Activated T-cell treated with anti-CD3 and anti-CD28 coated beads for 4 hours (primary cell): ENCODE results near the gene ZNF782.
"Not testable (repeated sequence)": the region's sequence is repeated elsewhere in the genome, so short reads cannot be mapped to it uniquely, and the experiment has no call there.

Source experiments
- DNase-seq: peaks from one replicate; pipeline ENCODE4 v3.0.0-alpha.2; 2020

Gene ZNF782

DNA sequence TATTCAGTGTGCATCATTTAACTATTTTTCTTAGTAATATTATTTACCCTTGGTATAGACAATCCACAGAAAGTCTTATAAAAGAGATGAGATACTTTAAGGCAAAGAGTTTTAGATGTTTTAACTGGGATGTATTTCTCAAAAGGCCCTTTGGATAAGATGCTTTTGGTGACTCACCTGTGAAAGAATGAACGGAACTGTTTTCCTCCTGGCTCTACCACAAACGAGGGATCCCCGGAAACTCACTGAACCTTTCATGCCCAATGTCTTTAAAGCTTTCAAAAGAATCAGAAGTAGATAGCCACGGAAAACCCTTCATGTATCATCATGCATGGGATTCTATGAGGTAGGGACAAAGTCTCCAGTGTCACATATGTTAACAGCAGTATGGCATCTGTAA, 1.6 kb downstream of the ZNF782 start:
- DNase-seq = no peak

- DNase-seq = no peak
These were observed 10.3 kb downstream of the ZNF782 start for GRCh38 chr9:96844040-96844439.

DNA sequence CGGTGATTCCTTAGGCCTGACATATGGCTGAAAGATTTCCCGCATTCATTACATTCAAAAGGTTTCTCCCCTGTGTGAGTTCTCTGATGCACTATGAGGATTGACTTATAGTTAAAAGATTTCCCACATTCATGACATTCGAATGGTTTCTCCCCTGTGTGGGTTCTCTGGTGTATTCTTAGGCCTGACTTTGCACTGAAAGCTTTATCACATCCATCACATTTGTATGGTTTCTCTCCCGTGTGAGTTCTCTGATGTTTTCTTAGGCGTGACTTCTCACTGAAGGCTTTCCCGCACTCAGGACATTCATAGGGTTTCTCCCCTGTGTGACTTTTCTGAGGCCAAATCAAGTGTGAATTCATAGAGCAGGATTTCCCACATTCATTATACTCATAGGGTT, 35.8 kb downstream of the ZNF782 start:
- DNase-seq = no peak

- DNase-seq = no peak
These were observed 36.3 kb downstream of the ZNF782 start for GRCh38 chr9:96817973-96818372.

GRCh38 chr9:96813607-96814006, 40.7 kb downstream of the ZNF782 start:
- no peak for DNase-seq

DNA sequence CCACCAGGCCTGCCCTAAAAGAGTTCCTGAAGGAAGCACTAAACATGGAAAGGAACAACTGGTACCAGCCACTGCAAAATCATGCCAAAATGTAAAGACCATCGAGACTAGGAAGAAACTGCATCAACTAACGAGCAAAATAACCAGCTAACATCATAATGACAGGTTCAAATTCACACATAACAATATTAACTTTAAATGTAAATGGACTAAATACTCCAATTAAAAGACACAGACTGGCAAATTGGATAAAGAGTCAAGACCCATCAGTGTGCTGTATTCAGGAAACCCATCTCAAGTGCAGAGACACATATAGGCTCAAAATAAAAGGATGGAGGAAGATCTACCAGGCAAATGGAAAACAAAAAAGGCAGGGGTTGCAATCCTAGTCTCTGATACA, 55.4 kb downstream of the ZNF782 start:
- not testable (repeated sequence) for DNase-seq

DNA sequence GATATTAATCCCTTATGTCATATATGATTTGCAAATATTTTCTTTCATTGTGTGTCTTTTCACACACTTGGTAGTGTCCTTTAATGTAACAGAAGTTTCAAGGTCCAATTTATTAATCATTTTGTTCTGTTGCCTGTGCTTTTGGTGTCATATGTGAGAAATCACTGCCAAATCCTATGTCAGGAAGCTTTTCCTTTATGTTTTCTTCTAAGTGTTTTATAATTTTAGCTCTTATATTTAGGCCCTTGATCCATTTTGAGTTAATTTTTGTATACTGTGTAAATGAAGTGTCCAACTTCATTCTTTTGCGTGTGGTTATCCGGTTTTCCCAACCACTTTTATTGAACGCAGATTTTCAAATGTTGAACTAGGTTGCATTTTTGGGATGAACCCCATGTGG, 70.3 kb downstream of the ZNF782 start:
- DNase-seq = no peak

DNA sequence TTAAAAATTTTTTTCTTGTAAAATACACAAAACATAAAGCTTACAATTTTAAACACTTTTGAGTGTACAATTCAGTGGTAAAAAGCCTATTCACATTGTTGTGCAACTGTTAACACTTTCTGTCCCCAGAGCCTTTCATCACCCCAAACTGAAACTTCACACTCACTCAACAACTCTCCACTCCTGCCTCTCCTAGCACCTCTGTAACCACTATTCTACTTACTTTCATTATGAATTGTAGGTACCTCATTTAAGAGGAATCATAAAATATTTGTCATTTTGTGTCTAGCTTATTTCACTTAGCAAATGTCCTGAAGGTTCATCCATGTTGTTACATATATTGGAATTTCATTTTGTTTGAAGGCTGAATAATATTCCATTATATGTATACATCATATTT, 72.1 kb downstream of the ZNF782 start:
- DNase-seq = no peak

DNA sequence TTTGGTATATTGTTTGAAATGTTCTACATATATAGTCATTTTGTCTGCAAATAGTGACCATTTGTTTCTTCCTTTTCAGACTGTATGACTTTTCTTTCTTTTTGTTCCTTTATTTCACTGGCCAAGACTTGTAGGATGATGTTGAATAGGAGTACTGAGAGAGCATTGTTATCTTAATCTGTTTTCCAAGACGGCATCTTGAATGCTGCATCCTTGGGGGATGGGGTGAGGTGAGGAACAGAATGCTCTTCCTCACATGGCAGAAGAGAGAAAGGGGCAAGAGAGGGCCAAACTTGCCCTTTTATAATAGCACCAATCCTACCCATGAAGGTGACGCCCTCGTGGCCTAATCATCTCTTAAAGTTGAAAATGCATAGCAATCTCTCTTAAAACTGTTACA, 72.8 kb downstream of the ZNF782 start:
- DNase-seq = no peak

GRCh38 chr9:96779089-96779488, 75.2 kb downstream of the ZNF782 start:
- DNase-seq = no peak

GRCh38 chr9:96777426-96777864, 76.9 kb downstream of the ZNF782 start:
- DNase-seq = no peak

DNA sequence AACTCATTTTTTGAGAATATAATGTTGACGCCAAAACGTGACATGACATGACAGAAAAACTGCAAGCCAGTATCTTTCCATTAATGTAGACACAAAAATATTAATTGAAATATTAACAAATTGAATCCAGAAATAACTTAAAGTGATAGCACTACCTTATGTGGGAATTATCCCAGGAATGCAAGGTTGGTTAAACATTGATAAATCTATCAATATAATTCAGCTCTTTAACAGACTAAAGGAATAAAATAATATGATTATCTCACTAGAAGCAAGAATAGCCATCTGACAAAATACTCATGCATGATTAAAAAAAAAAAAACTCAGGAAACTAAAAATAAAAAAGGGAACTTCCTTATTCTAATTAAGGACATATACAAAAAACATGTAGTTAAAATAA, 83.2 kb downstream of the ZNF782 start:
- no peak for DNase-seq

DNA sequence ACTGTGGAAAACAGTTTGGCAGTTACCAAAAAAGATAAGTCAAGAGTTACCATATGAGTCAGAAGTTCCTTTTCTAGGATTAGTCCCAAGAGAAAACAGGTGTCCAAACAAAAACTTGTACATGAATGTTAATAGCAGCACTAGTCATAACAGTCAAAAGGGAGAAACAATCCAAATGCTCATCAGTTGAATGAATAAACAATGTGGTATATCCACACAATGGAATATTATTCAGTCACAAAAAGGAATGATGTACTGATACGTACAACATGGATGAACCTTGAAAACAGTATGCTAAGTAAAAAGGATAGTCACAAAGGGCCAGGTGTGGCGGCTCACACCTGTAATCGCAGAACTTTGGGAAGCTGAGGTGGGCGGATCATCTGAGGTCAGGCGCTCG, 84.3 kb downstream of the ZNF782 start:
- no peak for DNase-seq
